ENCODE measurements around the gene PLEKHO1. TPM values are rescaled to one million over a fixed set of nuclear protein-coding genes. Genes with fewer than 3 reads are reported as not detected.

Gene PLEKHO1
- total RNA-seq, 1 experiment from 2014 or later, result 2.1 TPM

- no peak for TF ChIP-seq CTCF (IDR thresholded peaks at IDR 0.05; ENCODE audit: insufficient read depth in 1 of 2, low read depth in 1 of 2, low read length in 1 of 2, severe bottlenecking in 1 of 2, unreplicated experiment in 1 of 2)
- no peaks in the 10 kb centered on the region for H3K36me3 ChIP-seq (ENCODE audit: control insufficient read depth, insufficient read depth, low read length)
- CTCF ChIA-PET, result no interaction called here
- Mint-ChIP-seq H3K27me3 (ENCODE audit: insufficient read depth, unreplicated experiment) (peaks cover 2% of the 10 kb centered on the region), H3K36me3 (ENCODE audit: insufficient read depth, unreplicated experiment) (no peaks in the 10 kb centered on the region), H3K27ac (ENCODE audit: unreplicated experiment) (no peak overlapping the region), H3K4me1 (ENCODE audit: low read depth, unreplicated experiment) (no peaks in the 10 kb centered on the region), H3K9me3 (ENCODE audit: unreplicated experiment) (no peaks in the 10 kb centered on the region), H3K4me3 (ENCODE audit: unreplicated experiment) (no peak overlapping the region)
- intact Hi-C loops (cut with micrococcal nuclease; ENCODE audit: unreplicated experiment), result no loop called here
- DNase-seq, result no peak
- no TSS peak for BruUV-seq (replicated peaks)
- H3K4me3 ChIP-seq (ENCODE audit: low read depth, low read length), result no peak overlapping the region
- no peaks in the 10 kb centered on the region for H3K9me3 ChIP-seq
- POLR2A ChIA-PET, result no interaction called here
- peaks cover 2% of the 10 kb centered on the region for H3K27me3 ChIP-seq (replicated peaks; ENCODE audit: control insufficient read depth, insufficient read depth, low read length)
- H3K4me1 ChIP-seq, result no peaks in the 10 kb centered on the region
Observed at GRCh38 chr1:150154143-150154542, 4.4 kb downstream of the PLEKHO1 start.

GRCh38 chr1:150155413-150156071 is 5.8 kb downstream of the PLEKHO1 start:
- intact Hi-C loops (cut with micrococcal nuclease; ENCODE audit: unreplicated experiment), result no loop called here

GRCh38 chr1:150156868-150157603 is 7.3 kb downstream of the PLEKHO1 start:
- H3K4me1 ChIP-seq, result 0 out of 2 replicates have a peak, but pooled peaks cover 3% of the 10 kb centered on the region
- no peaks in the 10 kb centered on the region for H3K9me3 ChIP-seq
- CTCF ChIA-PET, result no interaction called here
- BruUV-seq (replicated peaks), result no TSS peak
- intact Hi-C loops (cut with micrococcal nuclease; ENCODE audit: unreplicated experiment), result no loop called here
- no peak for TF ChIP-seq CTCF (IDR thresholded peaks at IDR 0.05; ENCODE audit: insufficient read depth in 1 of 2, low read depth in 1 of 2, low read length in 1 of 2, severe bottlenecking in 1 of 2, unreplicated experiment in 1 of 2)
- no peaks in the 10 kb centered on the region for H3K27me3 Mint-ChIP-seq (ENCODE audit: insufficient read depth, unreplicated experiment)
- H3K27ac Mint-ChIP-seq (ENCODE audit: unreplicated experiment), result no peak overlapping the region
- no peaks in the 10 kb centered on the region for H3K27me3 ChIP-seq (replicated peaks; ENCODE audit: control insufficient read depth, insufficient read depth, low read length)
- H3K36me3 Mint-ChIP-seq (ENCODE audit: insufficient read depth, unreplicated experiment), result no peaks in the 10 kb centered on the region
- peaks cover 12% of the 10 kb centered on the region for H3K4me1 Mint-ChIP-seq (ENCODE audit: low read depth, unreplicated experiment)
- H3K36me3 ChIP-seq (ENCODE audit: control insufficient read depth, insufficient read depth, low read length), result no peaks in the 10 kb centered on the region
- POLR2A ChIA-PET, result no interaction called here
- DNase-seq, result no peak
- no peak overlapping the region for H3K4me3 ChIP-seq (ENCODE audit: low read depth, low read length)
- no peaks in the 10 kb centered on the region for H3K9me3 Mint-ChIP-seq (ENCODE audit: unreplicated experiment)
- H3K4me3 Mint-ChIP-seq (ENCODE audit: unreplicated experiment), result no peak overlapping the region

More at GRCh38 chr1:150155413-150156071, 5.8 kb downstream of the PLEKHO1 start:
- DNase-seq, result no peak
- Histone ChIP-seq H3K4me3 (ENCODE audit: low read depth, low read length) (no peak overlapping the region), H3K9me3 (no peaks in the 10 kb centered on the region), H3K27me3 (replicated peaks; ENCODE audit: control insufficient read depth, insufficient read depth, low read length) (peaks cover 2% of the 10 kb centered on the region), H3K36me3 (ENCODE audit: control insufficient read depth, insufficient read depth, low read length) (no peaks in the 10 kb centered on the region), H3K4me1 (no peaks in the 10 kb centered on the region)
- Mint-ChIP-seq H3K36me3 (ENCODE audit: insufficient read depth, unreplicated experiment) (no peaks in the 10 kb centered on the region), H3K27me3 (ENCODE audit: insufficient read depth, unreplicated experiment) (peaks cover 2% of the 10 kb centered on the region), H3K27ac (ENCODE audit: unreplicated experiment) (no peak overlapping the region), H3K4me3 (ENCODE audit: unreplicated experiment) (no peak overlapping the region), H3K4me1 (ENCODE audit: low read depth, unreplicated experiment) (no peaks in the 10 kb centered on the region), H3K9me3 (ENCODE audit: unreplicated experiment) (no peaks in the 10 kb centered on the region)
- no peak for TF ChIP-seq CTCF (IDR thresholded peaks at IDR 0.05; ENCODE audit: insufficient read depth in 1 of 2, low read depth in 1 of 2, low read length in 1 of 2, severe bottlenecking in 1 of 2, unreplicated experiment in 1 of 2)
- ChIA-PET POLR2A (interaction anchor here (0.6 kb wide), 1 partner anchor 268 kb away, joined by 3 read pairs; no protein-coding TSS in a partner anchor), CTCF (no interaction called here)
- no TSS peak for BruUV-seq (replicated peaks)

All from Caco-2 (cell line).